ENCODE results near the gene SLX4IP. TPM values are rescaled to one million over a fixed set of nuclear protein-coding genes. Genes with fewer than 3 reads are reported as not detected.
A peak's percentile ranks its signal among the peaks of the same experiment; 100 is the strongest.

Gene SLX4IP
- total RNA-seq, 5 donors from 2014 or later (not counting 1 experiment from before 2014, with no cell fraction given), result 4.2 to 5.9 (median 5.2) TPM

GRCh38 chr20:10626896-10627295 lies 191.8 kb downstream of the SLX4IP start:
- Mint-ChIP-seq H3K36me3 (peaks cover 32% of the 10 kb centered on the region), H3K27ac (no peak overlapping the region), H3K4me3 (no peak overlapping the region), H3K9me3 (peaks cover 0 to 4% (median 0%) of the 10 kb centered on the region in 3 donors), H3K27me3 (no peaks in the 10 kb centered on the region), H3K4me1 (no peaks in the 10 kb centered on the region)
- Histone ChIP-seq H3K27ac (ENCODE audit: low read length) (no peak overlapping the region), H3K36me3 (ENCODE audit: control insufficient read depth in 2 of 2, extremely low read depth in 1 of 2, insufficient read depth in 1 of 2, low read length in 1 of 2) (no peaks in the 10 kb centered on the region), H3K4me3 (ENCODE audit: control insufficient read depth in 1 of 2, extremely low read depth in 1 of 2, low read length in 1 of 2) (no peak overlapping the region), H3K4me1 (ENCODE audit: control insufficient read depth in 1 of 2, extremely low read depth in 1 of 2, insufficient read depth in 2 of 2, low read length in 2 of 2) (no peaks in the 10 kb centered on the region), H3K9me3 (no peaks in the 10 kb centered on the region), H3K27me3 (replicated peaks in 1 of 2; ENCODE audit: control insufficient read depth in 2 of 2, extremely low read depth in 1 of 2, insufficient read depth in 2 of 2, low read length in 1 of 2) (no peaks in the 10 kb centered on the region)
- ATAC-seq (replicated peaks in 1 of 4) (no peak), DNase-seq (no peak)
- CTCF ChIA-PET, result no interaction called here
- 100% methylated on average over 2 of the region's 3 CpGs for WGBS (ENCODE audit: insufficient coverage)
- POLR2A ChIA-PET, result no interaction called here

- ChIA-PET CTCF (no interaction called here), POLR2A (no interaction called here)
- H3K4me3 ChIP-seq (ENCODE audit: control insufficient read depth in 1 of 2, extremely low read depth in 1 of 2, low read length in 1 of 2), result no peak overlapping the region
- 100% methylated on average over 5 of the region's 9 CpGs for WGBS (ENCODE audit: insufficient coverage)
- peaks cover 1 to 10% (median 7%) of the 10 kb centered on the region in 3 donors for H3K4me1 Mint-ChIP-seq
- no peak for DNase-seq
- no peak for ATAC-seq (replicated peaks in 1 of 4)
- H3K27me3 Mint-ChIP-seq, result no peaks in the 10 kb centered on the region
- H3K4me1 ChIP-seq (ENCODE audit: control insufficient read depth in 1 of 2, extremely low read depth in 1 of 2, insufficient read depth in 2 of 2, low read length in 2 of 2), result peaks cover 0 to 3% of the 10 kb centered on the region in 2 experiments
- no peaks in the 10 kb centered on the region for H3K36me3 ChIP-seq (ENCODE audit: control insufficient read depth in 2 of 2, extremely low read depth in 1 of 2, insufficient read depth in 1 of 2, low read length in 1 of 2)
- no peak overlapping the region for H3K27ac Mint-ChIP-seq
- H3K4me3 Mint-ChIP-seq, result no peak overlapping the region
- no peaks in the 10 kb centered on the region for H3K27me3 ChIP-seq (replicated peaks in 1 of 2; ENCODE audit: control insufficient read depth in 2 of 2, extremely low read depth in 1 of 2, insufficient read depth in 2 of 2, low read length in 1 of 2)
- H3K36me3 Mint-ChIP-seq, result peaks cover 12% of the 10 kb centered on the region
- no peaks in the 10 kb centered on the region for H3K9me3 Mint-ChIP-seq
- no peaks in the 10 kb centered on the region for H3K9me3 ChIP-seq
- H3K27ac ChIP-seq (ENCODE audit: low read length), result no peak overlapping the region
Observed at GRCh38 chr20:10629946-10630650, 195.0 kb downstream of the SLX4IP start.

- POLR2A ChIA-PET, result no interaction called here
- Histone ChIP-seq H3K9me3 (no peaks in the 10 kb centered on the region), H3K36me3 (ENCODE audit: control insufficient read depth in 2 of 2, extremely low read depth in 1 of 2, insufficient read depth in 1 of 2, low read length in 1 of 2) (no peaks in the 10 kb centered on the region), H3K4me1 (ENCODE audit: control insufficient read depth in 1 of 2, extremely low read depth in 1 of 2, insufficient read depth in 2 of 2, low read length in 2 of 2) (peaks cover 0 to 3% of the 10 kb centered on the region in 2 experiments), H3K27me3 (replicated peaks in 1 of 2; ENCODE audit: control insufficient read depth in 2 of 2, extremely low read depth in 1 of 2, insufficient read depth in 2 of 2, low read length in 1 of 2) (no peaks in the 10 kb centered on the region), H3K4me3 (ENCODE audit: control insufficient read depth in 1 of 2, extremely low read depth in 1 of 2, low read length in 1 of 2) (no peak overlapping the region), H3K27ac (ENCODE audit: low read length) (no peak overlapping the region)
- 90% methylated on average over 3 of the region's 4 CpGs for WGBS (ENCODE audit: insufficient coverage)
- Mint-ChIP-seq H3K27me3 (no peaks in the 10 kb centered on the region), H3K36me3 (peaks cover 8% of the 10 kb centered on the region), H3K4me3 (no peak overlapping the region), H3K27ac (no peak overlapping the region), H3K9me3 (no peaks in the 10 kb centered on the region), H3K4me1 (peaks cover 1 to 10% (median 7%) of the 10 kb centered on the region in 3 donors)
- CTCF ChIA-PET, result no interaction called here
- ATAC-seq (replicated peaks in 1 of 4), result no peak
- DNase-seq, result no peak
Observed at GRCh38 chr20:10631126-10631525, 196.0 kb downstream of the SLX4IP start.

GRCh38 chr20:10632721-10633509 lies 197.8 kb downstream of the SLX4IP start:
- no peak for ATAC-seq (replicated peaks in 1 of 4)
- Histone ChIP-seq H3K4me3 (ENCODE audit: control insufficient read depth in 1 of 2, extremely low read depth in 1 of 2, low read length in 1 of 2) (no peak overlapping the region), H3K4me1 (ENCODE audit: control insufficient read depth in 1 of 2, extremely low read depth in 1 of 2, insufficient read depth in 2 of 2, low read length in 2 of 2) (peaks cover 0 to 3% of the 10 kb centered on the region in 2 experiments), H3K36me3 (ENCODE audit: control insufficient read depth in 2 of 2, extremely low read depth in 1 of 2, insufficient read depth in 1 of 2, low read length in 1 of 2) (no peaks in the 10 kb centered on the region), H3K9me3 (no peaks in the 10 kb centered on the region), H3K27ac (ENCODE audit: low read length) (no peak overlapping the region), H3K27me3 (replicated peaks in 1 of 2; ENCODE audit: control insufficient read depth in 2 of 2, extremely low read depth in 1 of 2, insufficient read depth in 2 of 2, low read length in 1 of 2) (no peaks in the 10 kb centered on the region)
- Mint-ChIP-seq H3K4me3 (peak overlapping the region in 1 of 3 donors; percentile 32), H3K27ac (no peak overlapping the region), H3K36me3 (peaks cover 8% of the 10 kb centered on the region), H3K4me1 (peaks cover 1 to 10% (median 7%) of the 10 kb centered on the region in 3 donors), H3K27me3 (no peaks in the 10 kb centered on the region), H3K9me3 (no peaks in the 10 kb centered on the region)
- WGBS (ENCODE audit: insufficient coverage), result 80% methylated on average over 7 of the region's 13 CpGs
- DNase-seq, result no peak
- POLR2A ChIA-PET, result no interaction called here
- CTCF ChIA-PET, result no interaction called here

- peaks cover 8% of the 10 kb centered on the region for H3K36me3 Mint-ChIP-seq
- CTCF ChIA-PET, result no interaction called here
- Histone ChIP-seq H3K4me3 (ENCODE audit: control insufficient read depth in 1 of 2, extremely low read depth in 1 of 2, low read length in 1 of 2) (no peak overlapping the region), H3K36me3 (ENCODE audit: control insufficient read depth in 2 of 2, extremely low read depth in 1 of 2, insufficient read depth in 1 of 2, low read length in 1 of 2) (no peaks in the 10 kb centered on the region), H3K4me1 (ENCODE audit: control insufficient read depth in 1 of 2, extremely low read depth in 1 of 2, insufficient read depth in 2 of 2, low read length in 2 of 2) (peaks cover 0 to 3% of the 10 kb centered on the region in 2 experiments), H3K27me3 (replicated peaks in 1 of 2; ENCODE audit: control insufficient read depth in 2 of 2, extremely low read depth in 1 of 2, insufficient read depth in 2 of 2, low read length in 1 of 2) (no peaks in the 10 kb centered on the region), H3K9me3 (no peaks in the 10 kb centered on the region), H3K27ac (ENCODE audit: low read length) (no peak overlapping the region)
- no peaks in the 10 kb centered on the region for H3K27me3 Mint-ChIP-seq
- H3K27ac Mint-ChIP-seq, result no peak overlapping the region
- WGBS (ENCODE audit: insufficient coverage), result 87% methylated on average over 5 of the region's 5 CpGs
- DNase-seq (peak in 1 of 35 experiments; percentile 2), ATAC-seq (replicated peaks in 1 of 4) (peak in 1 of 4 experiments; percentile 55)
- peaks cover 1 to 10% (median 7%) of the 10 kb centered on the region in 3 donors for H3K4me1 Mint-ChIP-seq
- H3K9me3 Mint-ChIP-seq, result no peaks in the 10 kb centered on the region
- POLR2A ChIA-PET, result no interaction called here
- H3K4me3 Mint-ChIP-seq, result no peak overlapping the region
Observed at GRCh38 chr20:10633718-10634117, 198.6 kb downstream of the SLX4IP start.

GRCh38 chr20:10634211-10634610 lies 199.1 kb downstream of the SLX4IP start:
- Mint-ChIP-seq H3K27me3 (no peaks in the 10 kb centered on the region), H3K36me3 (peaks cover 8% of the 10 kb centered on the region), H3K9me3 (no peaks in the 10 kb centered on the region), H3K4me3 (no peak overlapping the region), H3K27ac (no peak overlapping the region), H3K4me1 (peaks cover 1 to 10% (median 7%) of the 10 kb centered on the region in 3 donors)
- 88% methylated on average over 3 of the region's 5 CpGs for whole genome bisulfite sequencing (ENCODE audit: insufficient coverage)
- Histone ChIP-seq H3K4me1 (ENCODE audit: control insufficient read depth in 1 of 2, extremely low read depth in 1 of 2, insufficient read depth in 2 of 2, low read length in 2 of 2) (peaks cover 0 to 3% of the 10 kb centered on the region in 2 experiments), H3K36me3 (ENCODE audit: control insufficient read depth in 2 of 2, extremely low read depth in 1 of 2, insufficient read depth in 1 of 2, low read length in 1 of 2) (no peaks in the 10 kb centered on the region), H3K27me3 (replicated peaks in 1 of 2; ENCODE audit: control insufficient read depth in 2 of 2, extremely low read depth in 1 of 2, insufficient read depth in 2 of 2, low read length in 1 of 2) (no peaks in the 10 kb centered on the region), H3K4me3 (ENCODE audit: control insufficient read depth in 1 of 2, extremely low read depth in 1 of 2, low read length in 1 of 2) (no peak overlapping the region), H3K9me3 (no peaks in the 10 kb centered on the region), H3K27ac (ENCODE audit: low read length) (no peak overlapping the region)
- ChIA-PET CTCF (no interaction called here), POLR2A (no interaction called here)
- DNase-seq (no peak), ATAC-seq (replicated peaks in 1 of 4) (no peak)
